GM20000 (cell line): Measurements from ENCODE around the gene TTLL10.

Experiments used
- DNase-seq: peaks from one replicate; pipeline ENCODE4 v3.0.0; 2012; ENCODE audit warnings: low spot score
- CTCF ChIP-seq: IDR thresholded peaks from 2 replicates; pipeline ENCODE4 v1.5.1; 2012; ENCODE audit warnings: mild to moderate bottlenecking, control low read depth; ENCODE audit errors: extremely low read depth, missing control alignments

TTLL10 gene

GRCh38 chr1:1173061-1173792, 453 bp upstream of the TTLL10 start:
- no peak for TF ChIP-seq CTCF

GRCh38 chr1:1175221-1176062, 1.8 kb downstream of the TTLL10 start:
- TF ChIP-seq CTCF = no peak
- peak; percentile 19 for DNase-seq

More at GRCh38 chr1:1173061-1173792, 453 bp upstream of the TTLL10 start:
- DNase-seq = peak; percentile 9

DNA sequence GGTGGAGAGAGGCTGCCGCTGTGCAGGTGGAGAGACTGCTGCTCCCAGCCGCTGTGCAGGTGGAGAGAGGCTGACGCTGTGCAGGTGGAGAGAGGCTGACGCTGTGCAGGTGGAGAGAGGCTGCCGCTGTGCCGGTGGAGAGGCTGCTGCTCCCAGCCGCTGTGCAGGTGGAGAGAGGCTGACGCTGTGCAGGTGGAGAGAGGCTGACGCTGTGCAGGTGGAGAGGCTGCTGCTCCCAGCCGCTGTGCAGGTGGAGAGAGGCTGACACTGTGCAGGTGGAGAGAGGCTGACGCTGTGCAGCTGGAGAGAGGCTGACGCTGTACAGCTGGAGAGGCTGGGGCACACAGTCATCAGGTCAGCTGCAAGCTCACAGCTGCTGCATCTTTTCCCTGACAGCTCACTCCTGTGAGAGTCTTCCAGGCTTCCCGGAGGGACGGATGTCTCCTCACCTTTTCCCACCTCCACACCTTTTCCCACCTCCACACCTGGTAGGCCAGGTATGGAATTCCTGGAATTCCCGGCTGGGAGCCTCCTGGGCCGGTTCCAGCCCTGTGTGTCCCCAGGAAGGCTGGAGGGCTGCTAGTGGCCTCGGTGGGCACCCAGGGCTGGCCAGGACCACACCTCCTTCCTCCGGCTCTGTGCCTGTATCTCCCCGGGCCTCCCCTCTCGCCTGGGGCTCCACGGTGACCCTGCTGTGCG, 2.5 kb downstream of the TTLL10 start:
- DNase-seq = peak; percentile 10

DNA sequence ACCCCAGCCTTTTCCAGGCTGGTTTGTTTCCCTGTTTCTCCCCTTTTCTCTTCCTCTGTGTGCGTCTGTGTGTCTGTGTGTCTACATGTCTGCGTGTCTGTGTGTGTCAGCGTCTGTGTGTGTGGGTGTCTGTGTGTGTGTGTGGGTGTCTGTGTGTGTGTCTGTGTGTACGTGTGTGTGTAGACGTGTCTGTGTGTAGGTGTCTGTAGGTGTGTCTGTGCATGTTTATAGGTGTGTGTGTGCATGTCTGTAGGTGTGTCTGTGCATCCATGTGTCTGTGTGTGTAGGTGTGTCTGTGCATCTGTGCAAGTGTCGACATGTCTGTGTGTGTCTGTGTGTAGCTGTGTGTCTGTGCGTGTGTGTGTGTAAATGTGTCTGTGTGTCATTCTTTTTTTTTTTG, 3.3 kb downstream of the TTLL10 start:
- DNase-seq = no peak
- no peak for TF ChIP-seq CTCF

DNA sequence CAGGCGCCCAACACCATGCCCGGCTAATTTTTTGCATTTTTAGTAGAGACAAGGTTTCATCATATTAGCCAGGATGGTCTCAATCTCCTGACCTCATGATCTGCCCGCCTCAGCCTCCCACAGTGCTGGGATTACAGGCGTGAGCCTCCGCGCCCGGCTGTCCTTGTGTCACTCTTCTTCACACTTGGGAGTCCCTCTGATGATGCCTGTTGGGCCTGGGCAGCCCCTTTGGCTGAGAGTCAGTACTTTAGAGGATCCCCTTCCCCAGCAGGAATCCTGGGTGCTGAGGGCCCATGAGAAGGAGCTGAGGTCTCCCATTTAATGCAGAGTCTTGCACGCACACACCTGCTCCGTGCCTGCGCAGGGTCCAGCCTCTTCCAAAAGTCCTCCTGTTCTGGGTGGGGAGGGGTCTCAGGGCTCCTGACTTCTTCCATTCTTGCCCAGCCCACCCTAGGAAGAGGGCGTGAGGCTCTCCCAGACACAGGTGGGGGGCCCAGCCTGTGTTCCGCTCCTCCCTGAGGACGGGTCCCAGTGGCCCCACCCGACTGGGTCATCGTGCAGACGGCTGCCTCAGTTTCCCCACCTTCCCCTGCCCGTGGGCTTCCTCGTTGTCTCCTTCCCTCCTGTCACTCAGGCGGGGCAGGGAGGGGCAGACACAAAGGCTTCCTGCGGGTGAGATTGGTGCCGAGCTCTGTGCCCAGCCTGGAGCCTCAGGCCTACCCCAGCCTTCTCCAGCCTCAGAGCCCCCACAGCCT, 3.9 kb downstream of the TTLL10 start:
- peak; percentile 25 for DNase-seq
- TF ChIP-seq CTCF = no peak

- TF ChIP-seq CTCF = no peak
- DNase-seq = peak; percentile 35
These were observed 5.2 kb downstream of the TTLL10 start for GRCh38 chr1:1178794-1179331.

DNA sequence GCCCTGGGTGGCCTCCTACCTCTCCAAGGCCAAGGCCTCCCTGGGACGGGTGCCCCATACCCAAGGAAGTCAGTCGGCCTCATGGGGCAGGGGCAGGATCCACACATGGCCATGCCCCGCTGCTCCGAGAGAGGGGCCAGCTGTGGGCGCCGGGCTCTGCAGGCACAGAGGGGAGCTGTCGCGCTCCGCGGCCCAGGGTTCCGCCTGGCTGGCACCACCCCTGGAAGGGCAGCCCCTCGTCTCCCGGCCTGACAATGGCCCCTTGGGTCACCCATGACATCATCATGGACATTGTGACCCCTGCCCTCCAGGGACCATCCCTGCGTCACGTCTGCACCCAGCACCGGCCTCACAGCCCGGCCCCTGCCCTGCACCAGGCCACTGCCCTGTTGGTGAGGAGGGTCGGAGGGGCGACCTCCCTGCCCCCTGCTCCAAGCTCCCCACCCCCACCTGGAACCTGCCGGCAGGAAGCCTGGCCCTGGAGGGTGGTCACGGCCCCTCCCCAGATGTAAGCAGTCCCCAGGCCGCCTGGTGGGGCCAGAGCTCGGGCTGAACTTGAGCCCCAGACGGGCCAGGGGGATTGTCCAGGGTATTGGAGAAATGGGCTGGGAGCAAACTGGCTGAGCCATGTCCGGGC, 5.8 kb downstream of the TTLL10 start:
- DNase-seq = no peak

More for the DNA sequence above, 5.8 kb downstream of the TTLL10 start:
- no peak for TF ChIP-seq CTCF
